Hepatocyte (in vitro differentiated cells): ENCODE measurements around the gene HDAC6. TPM values are rescaled to one million over a fixed set of nuclear protein-coding genes. Genes with fewer than 3 reads are reported as not detected.

Experiments
- DNase-seq: peaks from one replicate; pipeline ENCODE4 v3.0.0-alpha.2; 2016; ENCODE audit warnings: low spot score
- H2AFZ ChIP-seq: fragments of 200-600 bp; sonication (generic); 2 replicates; pipeline ENCODE4 v1.6.0; 2016; ENCODE audit warnings: antibody characterized with exemption, mild to moderate bottlenecking
- H3K27ac ChIP-seq: fragments of 200-600 bp; sonication (generic); 2 replicates; pipeline ENCODE4 v1.5.1; 2016; ENCODE audit warnings: mild to moderate bottlenecking
- H3K27me3 ChIP-seq: fragments of 200-600 bp; sonication (generic); 2 replicates; pipeline ENCODE4 v1.6.1; 2016
- H3K36me3 ChIP-seq: fragments of 200-600 bp; sonication (generic); replicated peaks from 2 replicates; pipeline ENCODE4 v1.5.1; 2016; ENCODE audit warnings: low read depth; ENCODE audit not compliant: insufficient read depth
- H3K4me1 ChIP-seq: fragments of 200-600 bp; sonication (generic); 2 replicates; pipeline ENCODE4 v1.5.1; 2016; ENCODE audit warnings: mild to moderate bottlenecking, moderate library complexity; ENCODE audit not compliant: insufficient read depth
- H3K4me2 ChIP-seq: fragments of 200-600 bp; sonication (generic); 2 replicates; pipeline ENCODE4 v1.6.0; 2016
- H3K4me3 ChIP-seq: fragments of 200-600 bp; sonication (generic); 2 replicates; pipeline ENCODE4 v1.5.1; 2016; ENCODE audit warnings: mild to moderate bottlenecking
- H3K79me2 ChIP-seq: fragments of 200-600 bp; sonication (generic); 2 replicates; pipeline ENCODE4 v1.6.0; 2017; ENCODE audit warnings: mild to moderate bottlenecking
- H3K9me2 ChIP-seq: fragments of 200-600 bp; sonication (generic); replicated peaks from 2 replicates; pipeline ENCODE4 v1.6.0; 2017; ENCODE audit warnings: mild to moderate bottlenecking; ENCODE audit not compliant: insufficient read depth
- H3K9me3 ChIP-seq: fragments of 200-600 bp; sonication (generic); 2 replicates; pipeline ENCODE4 v1.5.1; 2016; ENCODE audit warnings: low read depth, mild to moderate bottlenecking
- H4K20me1 ChIP-seq: fragments of 200-600 bp; sonication (generic); 2 replicates; pipeline ENCODE4 v1.6.0; 2016; ENCODE audit warnings: mild to moderate bottlenecking; ENCODE audit not compliant: insufficient read depth, poor library complexity, severe bottlenecking
- CTCF ChIP-seq: fragments of 200-600 bp; sonication (generic); IDR thresholded peaks from 2 replicates; pipeline ENCODE4 v1.5.1; 2016; ENCODE audit warnings: antibody characterized with exemption, mild to moderate bottlenecking; ENCODE audit not compliant: poor library complexity
- EZH2 ChIP-seq: fragments of 200-600 bp; sonication (generic); IDR thresholded peaks from 2 replicates; pipeline ENCODE4 v1.6.1; 2016; ENCODE audit warnings: antibody characterized with exemption, mild to moderate bottlenecking, borderline replicate concordance
- EZH2phosphoT487 ChIP-seq: fragments of 200-600 bp; sonication (generic); IDR thresholded peaks from one replicate; pipeline ENCODE4 v1.6.1; 2018; ENCODE audit warnings: antibody characterized with exemption, mild to moderate bottlenecking, low read depth, moderate library complexity; ENCODE audit not compliant: unreplicated experiment, severe bottlenecking
- WGBS: methylation state at CpG from one replicate; pipeline ENCODE4 v1.1.6; 2016; ENCODE audit warnings: low lambda C conversion rate; ENCODE audit errors: missing lambda C conversion rate; 5-methylcytosine and 5-hydroxymethylcytosine counted together
- polyA plus RNA-seq: library from polyadenylated mRNA; unstranded; fragments of >200 nt; fragmentation: Nextera tagmentation; extraction: Ambion mirVana; gene quantifications from 2 replicates; pipeline ENCODE4 v1.2.1, GENCODE V29; 2016
- total RNA-seq: library from RNA; depleted of rRNA; stranded (reverse); fragments of >200 nt; gene quantifications from 2 replicates; pipeline ENCODE4 v1.2.3, GENCODE V29; 2014

The HDAC6 gene
- total and polyA plus RNA-seq, 2 experiments from 2014 or later: 68.9 to 96.3 TPM

GRCh38 chrX:48823053-48823452 lies 21.2 kb downstream of the HDAC6 start:
- Histone ChIP-seq H3K79me2 (no peaks in the 10 kb centered on the region), H3K4me1 (no peaks in the 10 kb centered on the region), H3K36me3 (no peaks in the 10 kb centered on the region), H3K4me3 (no peak overlapping the region), H3K9me2 (no peaks in the 10 kb centered on the region), H3K9me3 (no peaks in the 10 kb centered on the region), H3K4me2 (no peak overlapping the region), H4K20me1 (no peaks in the 10 kb centered on the region), H3K27me3 (no peaks in the 10 kb centered on the region), H3K27ac (no peak overlapping the region), H2AFZ (no peak overlapping the region)
- 90% methylated on average over 6 of the region's 6 CpGs for WGBS
- TF ChIP-seq CTCF: no peak
- TF ChIP-seq EZH2phosphoT487: no peak
- TF ChIP-seq EZH2: no peak
- DNase-seq: no peak

GRCh38 chrX:48824066-48824465 lies 22.2 kb downstream of the HDAC6 start:
- Histone ChIP-seq H3K9me3 (no peaks in the 10 kb centered on the region), H3K9me2 (no peaks in the 10 kb centered on the region), H3K27me3 (no peaks in the 10 kb centered on the region), H3K36me3 (no peaks in the 10 kb centered on the region), H3K4me3 (no peak overlapping the region), H3K79me2 (no peaks in the 10 kb centered on the region), H3K4me1 (no peaks in the 10 kb centered on the region), H3K27ac (no peak overlapping the region), H4K20me1 (no peaks in the 10 kb centered on the region), H3K4me2 (no peak overlapping the region), H2AFZ (no peak overlapping the region)
- 71% methylated on average over 8 of the region's 8 CpGs for WGBS
- no peak for DNase-seq
- no peak for TF ChIP-seq EZH2phosphoT487
- TF ChIP-seq EZH2: no peak
- no peak for TF ChIP-seq CTCF

- TF ChIP-seq CTCF (no peak), EZH2phosphoT487 (no peak), EZH2 (no peak)
- Histone ChIP-seq H3K79me2 (no peaks in the 10 kb centered on the region), H3K4me3 (no peak within 1 kb of the TSS), H3K9me2 (no peaks in the 10 kb centered on the region), H4K20me1 (no peaks in the 10 kb centered on the region), H2AFZ (no peak within 1 kb of the TSS), H3K36me3 (no peaks in the 10 kb centered on the region), H3K4me2 (no peak within 1 kb of the TSS), H3K27me3 (peaks cover 4% of the 10 kb centered on the region), H3K4me1 (no peaks in the 10 kb centered on the region), H3K9me3 (no peaks in the 10 kb centered on the region), H3K27ac (no peak within 1 kb of the TSS)
- 94% methylated on average over 29 of the region's 67 CpGs for WGBS
- no peak for DNase-seq
Measured at GRCh38 chrX:48826135-48826875, 24.4 kb downstream of the HDAC6 start, which contains the start of gene ERAS. Gene ERAS (plus strand): TSS chrX:48826513. CDS start chrX:48829124, 2,611 bp downstream.
